ENCODE results near the gene CMIP. TPM values are rescaled to one million over a fixed set of nuclear protein-coding genes. Genes with fewer than 3 reads are reported as not detected.

The CMIP gene
- total RNA-seq, 2 donors from 2014 or later: 7.7 to 19.2 TPM

DNA sequence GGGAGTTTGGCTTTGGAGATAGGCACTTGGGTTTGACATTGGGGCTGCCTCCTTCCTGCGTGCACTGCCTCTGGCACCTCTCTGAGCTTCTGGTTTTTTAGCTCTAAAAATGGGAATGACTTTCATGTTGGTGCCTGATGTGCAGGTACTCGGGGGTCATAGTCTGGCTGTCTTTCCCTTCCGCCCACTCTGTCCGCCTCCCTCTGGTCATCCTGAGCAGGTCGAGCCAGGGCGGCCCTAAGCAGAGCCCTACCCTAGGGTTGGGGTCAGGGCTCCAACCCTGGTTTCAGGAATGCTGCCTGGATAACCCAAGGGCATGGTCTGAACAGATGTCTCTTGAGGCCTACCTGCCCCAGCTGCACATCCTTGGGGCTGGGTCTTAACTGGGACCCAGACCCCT is 64.8 kb downstream of the CMIP start:
- no peak for TF ChIP-seq CTCF (IDR thresholded peaks at IDR 0.05)
- H3K4me1 ChIP-seq: peaks cover 0 to 23% of the 10 kb centered on the region in 2 donors

GRCh38 chr16:81510016-81510415 is 65.4 kb downstream of the CMIP start:
- Histone ChIP-seq H3K4me1 (peaks cover 0 to 29% of the 10 kb centered on the region in 2 donors), H3K27me3 (no peaks in the 10 kb centered on the region), H3K27ac (no peak overlapping the region), H3K4me3 (no peak overlapping the region), H3K36me3 (no peaks in the 10 kb centered on the region), H3K9me3 (no peaks in the 10 kb centered on the region)
- no peak for DNase-seq (ENCODE audit: low spot score)
- TF ChIP-seq CTCF (IDR thresholded peaks at IDR 0.05): no peak

More for the DNA sequence above, 64.8 kb downstream of the CMIP start:
- Histone ChIP-seq H3K4me3 (no peak overlapping the region), H3K27ac (no peak overlapping the region), H3K36me3 (no peaks in the 10 kb centered on the region), H3K27me3 (no peaks in the 10 kb centered on the region), H3K9me3 (no peaks in the 10 kb centered on the region)
- no peak for DNase-seq (ENCODE audit: low spot score)

- TF ChIP-seq CTCF (IDR thresholded peaks at IDR 0.05): no peak
- Histone ChIP-seq H3K27ac (no peak overlapping the region), H3K9me3 (no peaks in the 10 kb centered on the region), H3K4me3 (no peak overlapping the region), H3K4me1 (peaks cover 0 to 40% of the 10 kb centered on the region in 2 donors), H3K36me3 (no peaks in the 10 kb centered on the region), H3K27me3 (no peaks in the 10 kb centered on the region)
- no peak for DNase-seq (ENCODE audit: low spot score)
Observed at GRCh38 chr16:81511371-81511770, 66.8 kb downstream of the CMIP start.

DNA sequence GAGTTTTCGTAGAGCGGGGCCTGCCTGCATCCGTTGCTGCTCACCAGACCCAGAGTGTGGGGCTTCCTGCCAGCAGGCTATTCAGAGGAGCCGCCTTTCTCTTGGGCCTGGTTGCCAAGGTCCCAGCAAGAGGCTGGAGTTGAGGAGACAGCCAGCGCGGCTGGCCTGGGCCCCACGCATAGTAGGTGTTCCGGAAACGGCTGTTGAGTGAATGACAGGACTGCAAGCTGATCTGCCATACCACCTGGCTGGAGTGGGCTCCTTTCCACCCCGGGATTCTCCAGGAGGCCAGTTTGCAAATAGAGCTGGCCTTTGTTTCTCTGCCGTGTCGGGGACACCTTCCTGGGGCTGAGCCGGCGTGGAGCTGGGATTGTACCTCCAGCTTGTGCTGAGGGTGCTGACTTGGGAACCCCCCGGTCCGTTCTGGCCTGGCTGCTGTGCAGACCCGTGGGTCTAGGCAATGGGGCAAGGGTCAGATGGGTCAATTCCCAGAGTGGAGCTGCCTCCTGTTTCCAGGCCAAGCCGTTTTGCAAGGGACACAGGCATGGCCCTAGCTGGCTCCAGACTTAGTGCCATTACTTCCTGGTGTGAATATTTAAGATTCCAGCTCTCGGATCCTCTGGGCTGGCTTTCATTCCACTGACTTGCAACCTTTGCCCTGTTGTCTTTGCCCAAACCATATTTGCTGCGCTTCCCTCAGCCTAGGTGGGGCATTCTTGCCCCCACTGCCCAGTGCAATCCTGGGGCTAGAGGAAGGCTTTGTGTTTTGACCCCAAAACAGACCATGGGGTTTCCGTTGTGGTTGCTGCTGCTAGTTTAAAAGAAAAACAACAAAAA is 68.8 kb downstream of the CMIP start:
- DNase-seq (ENCODE audit: low spot score): peak; percentile 84
- no peak overlapping the region for H3K4me3 ChIP-seq
- peaks cover 0 to 55% of the 10 kb centered on the region in 2 donors for H3K4me1 ChIP-seq
- peak overlapping the region in 1 of 2 donors; percentile 27 for H3K27ac ChIP-seq
- no peaks in the 10 kb centered on the region for H3K9me3 ChIP-seq
- H3K36me3 ChIP-seq: no peaks in the 10 kb centered on the region
- TF ChIP-seq CTCF (IDR thresholded peaks at IDR 0.05): no peak
- H3K27me3 ChIP-seq: no peaks in the 10 kb centered on the region

DNA sequence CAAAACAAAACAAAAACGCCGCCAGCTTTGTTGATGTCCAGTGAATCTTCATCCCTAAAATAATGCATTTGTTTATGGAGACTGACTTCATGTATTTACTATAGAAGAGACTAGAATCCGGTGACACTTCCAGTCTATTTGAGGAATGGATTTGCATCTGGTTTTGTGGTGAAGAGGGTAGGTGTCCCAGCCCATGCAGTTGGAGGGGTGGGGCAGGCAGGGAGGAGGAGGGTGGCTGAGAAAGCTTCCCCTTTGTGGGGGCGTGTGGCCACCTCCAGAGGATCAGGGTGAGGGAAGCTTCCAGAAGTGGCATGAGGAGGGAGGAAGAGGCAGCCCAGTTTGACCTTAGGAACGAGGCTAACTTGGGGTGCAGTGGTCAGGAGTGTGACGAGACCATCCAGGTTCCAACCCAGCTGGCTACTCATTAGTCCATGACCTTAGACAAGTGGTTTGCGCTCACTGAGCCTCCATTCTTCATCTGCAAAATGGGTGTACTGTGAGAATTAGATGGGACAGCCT is 69.5 kb downstream of the CMIP start:
- Histone ChIP-seq H3K27me3 (no peaks in the 10 kb centered on the region), H3K4me1 (peaks cover 0 to 62% of the 10 kb centered on the region in 2 donors), H3K27ac (no peak overlapping the region), H3K36me3 (no peaks in the 10 kb centered on the region), H3K9me3 (no peaks in the 10 kb centered on the region), H3K4me3 (no peak overlapping the region)
- TF ChIP-seq CTCF (IDR thresholded peaks at IDR 0.05): no peak
- no peak for DNase-seq (ENCODE audit: low spot score)

Data from right atrium auricular region (tissue), 2 donors.